Measurements from ENCODE around the gene AOX1. TPM values are rescaled to one million over a fixed set of nuclear protein-coding genes. Genes with fewer than 3 reads are reported as not detected.

Gene AOX1
- total RNA-seq (2022; extraction: Qiagen RNA extraction): 3.5 to 4.8 TPM (median 4.6 TPM) in 5 replicates

DNA sequence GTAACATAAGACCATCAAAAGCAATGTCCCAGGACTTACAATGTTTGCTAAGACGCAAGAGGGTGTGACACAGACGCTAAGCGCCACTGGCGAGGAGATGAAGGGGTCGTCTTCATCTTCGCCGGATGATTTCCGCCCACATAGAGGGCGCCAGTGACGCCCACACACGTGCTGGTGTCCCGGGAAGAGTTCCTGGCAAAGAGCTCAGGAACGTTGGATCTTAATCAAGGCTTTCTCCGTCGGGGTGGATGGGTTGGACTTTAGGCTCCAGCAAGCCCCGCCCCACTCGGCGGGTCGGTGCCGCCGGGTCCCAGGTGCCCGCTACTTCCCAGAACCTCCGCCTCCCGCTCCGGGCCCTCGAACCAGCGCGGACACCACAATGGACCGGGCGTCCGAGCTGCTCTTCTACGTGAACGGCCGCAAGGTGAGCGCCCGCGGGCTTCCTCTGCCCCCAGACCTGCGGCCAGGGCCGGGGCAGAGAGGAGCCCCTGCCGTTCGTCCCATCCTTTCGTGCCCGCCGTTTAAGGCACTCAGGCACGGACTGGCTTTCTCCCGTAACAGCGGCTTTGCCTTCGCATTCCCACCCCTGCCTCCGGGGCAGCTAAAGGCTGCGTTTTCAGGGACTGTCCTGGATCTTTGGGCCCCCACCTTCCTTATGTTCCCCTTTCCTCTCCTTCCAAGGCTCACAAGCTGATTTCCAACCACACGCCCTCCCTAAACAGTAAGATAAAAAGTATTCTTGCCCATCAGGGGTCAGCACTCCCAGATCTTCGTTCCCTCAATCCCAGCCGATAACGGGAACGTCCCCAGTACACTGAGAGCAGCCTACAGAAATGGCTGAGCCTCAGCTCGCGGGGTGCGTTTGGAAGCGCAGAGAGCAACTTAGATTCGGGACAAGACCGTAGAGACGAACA is at the start of gene AOX1:
AOX1 (plus strand) TSS at position 285 of the 914 bp plus-strand sequence; CDS start at position 380, 95 bp downstream.

Other genes starting within 250 kb of the AOX1 start
- gene KCTD18, start 75.9 kb upstream of the AOX1 start, total RNA-seq (2022; extraction: Qiagen RNA extraction): 7.8 to 10.8 TPM (median 9.9 TPM) in 5 replicates
- 11.2 to 13.7 TPM (median 12.8 TPM) in 5 replicates for gene SGO2, start 59.8 kb upstream of the AOX1 start, total RNA-seq (2022; extraction: Qiagen RNA extraction)
- gene BZW1, start 225.9 kb downstream of the AOX1 start, total RNA-seq (2022; extraction: Qiagen RNA extraction): 351 to 573 TPM (median 455 TPM) in 5 replicates